Epithelial cell of umbilical artery (primary cell): ENCODE measurements around the gene CT45A6. TPM values are rescaled to one million over a fixed set of nuclear protein-coding genes. Genes with fewer than 3 reads are reported as not detected.

Source experiments
- total RNA-seq: library from RNA; depleted of rRNA; stranded (reverse); fragments of >200 nt; gene quantifications from 2 replicates; pipeline ENCODE4 v1.2.3, GENCODE V29; 2014

CT45A6 gene
- total RNA-seq, result not detected in 2 replicates

DNA sequence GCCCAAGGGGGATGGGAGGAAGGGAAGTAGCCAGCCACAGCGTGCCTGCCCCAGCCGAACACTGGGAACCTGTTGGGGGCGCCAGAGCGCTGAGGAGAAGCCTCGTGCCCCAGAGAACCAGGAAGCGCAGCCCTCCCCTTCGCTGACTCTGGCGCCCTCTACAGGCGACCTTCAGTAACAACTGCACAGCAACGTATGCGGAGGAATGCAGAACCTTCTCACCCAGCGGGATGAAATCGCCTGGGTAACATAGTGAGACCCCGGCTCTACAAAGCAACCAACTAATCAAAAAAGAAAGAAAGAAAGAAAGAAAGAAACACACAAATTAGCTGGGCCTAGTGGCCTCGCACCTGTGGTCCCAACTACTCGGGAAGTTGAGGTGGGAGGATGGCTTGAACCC is at the start of gene CT45A6:
Gene CT45A6, minus strand, starts transcription at position 101 of the 400 bp plus-strand sequence. CDS start 3,794 bp downstream, outside the sequence.

DNA sequence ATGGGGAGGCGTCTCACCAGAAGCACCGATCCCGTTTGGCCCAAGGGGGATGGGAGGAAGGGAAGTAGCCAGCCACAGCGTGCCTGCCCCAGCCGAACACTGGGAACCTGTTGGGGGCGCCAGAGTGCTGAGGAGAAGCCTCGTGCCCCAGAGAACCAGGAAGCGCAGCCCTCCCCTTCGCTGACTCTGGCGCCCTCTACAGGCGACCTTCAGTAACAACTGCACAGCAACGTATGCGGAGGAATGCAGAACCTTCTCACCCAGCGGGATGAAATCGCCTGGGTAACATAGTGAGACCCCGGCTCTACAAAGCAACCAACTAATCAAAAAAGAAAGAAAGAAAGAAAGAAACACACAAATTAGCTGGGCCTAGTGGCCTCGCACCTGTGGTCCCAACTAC is 34.6 kb upstream of the CT45A6 start, which contains the start of gene CT45A7:
Gene CT45A7, minus strand, starts transcription at position 101 of the 400 bp plus-strand sequence. CDS start 3,747 bp downstream, outside the sequence.

GRCh38 chrX:135819912-135820311 is 17.3 kb upstream of the CT45A6 start, which contains the start of gene CT45A2:
CT45A2 (minus strand) TSS chrX:135820012; CDS start chrX:135816265, 3,747 bp downstream.

GRCh38 chrX:135785403-135785802 is 17.2 kb downstream of the CT45A6 start, which contains the start of gene CT45A5:
CT45A5 (minus strand) TSS chrX:135785503; CDS start chrX:135781729, 3,774 bp downstream.

DNA sequence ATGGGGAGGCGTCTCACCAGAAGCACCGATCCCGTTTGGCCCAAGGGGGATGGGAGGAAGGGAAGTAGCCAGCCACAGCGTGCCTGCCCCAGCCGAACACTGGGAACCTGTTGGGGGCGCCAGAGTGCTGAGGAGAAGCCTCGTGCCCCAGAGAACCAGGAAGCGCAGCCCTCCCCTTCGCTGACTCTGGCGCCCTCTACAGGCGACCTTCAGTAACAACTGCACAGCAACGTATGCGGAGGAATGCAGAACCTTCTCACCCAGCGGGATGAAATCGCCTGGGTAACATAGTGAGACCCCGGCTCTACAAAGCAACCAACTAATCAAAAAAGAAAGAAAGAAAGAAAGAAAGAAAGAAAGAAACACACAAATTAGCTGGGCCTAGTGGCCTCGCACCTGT is 34.5 kb downstream of the CT45A6 start, which contains the start of gene CT45A3:
Gene CT45A3, minus strand, starts transcription at position 101 of the 400 bp plus-strand sequence. CDS start 3,747 bp downstream, outside the sequence.

Other genes with a start within 250 kb of the CT45A6 start
- gene CT45A1, start 89.1 kb downstream of the CT45A6 start, total RNA-seq, result not detected in 2 replicates
- not detected in 2 replicates for gene CT45A3, start 34.6 kb downstream of the CT45A6 start, total RNA-seq
- gene CT45A5, start 17.3 kb downstream of the CT45A6 start, total RNA-seq, result not detected in 2 replicates
- not detected in 2 replicates for gene CT45A2, start 17.2 kb upstream of the CT45A6 start, total RNA-seq
- gene CT45A7, start 34.5 kb upstream of the CT45A6 start, total RNA-seq, result not detected in 2 replicates
- gene CT45A8, start 51.8 kb upstream of the CT45A6 start, total RNA-seq, result not detected in 2 replicates
- gene CT45A9, start 69.0 kb upstream of the CT45A6 start, total RNA-seq, result not detected in 2 replicates
- not detected in 2 replicates for gene CT45A10, start 90.7 kb upstream of the CT45A6 start, total RNA-seq
- gene SAGE1, start 90.9 kb upstream of the CT45A6 start, total RNA-seq, result not detected in 2 replicates
- gene MMGT1, start 171.2 kb upstream of the CT45A6 start, total RNA-seq, result 6.8 and 8.1 TPM in 2 replicates
- 14.9 and 19.5 TPM in 2 replicates for gene SLC9A6, start 182.6 kb upstream of the CT45A6 start, total RNA-seq